HepG2 (cell line): Measurements from ENCODE around the gene TMEM231. TPM values are rescaled to one million over a fixed set of nuclear protein-coding genes. Genes with fewer than 3 reads are reported as not detected.

ENCODE experiments used
- ATAC-seq: fragments of 200-7000 bp; cut with Tn5 transposase; 3 replicates; pipeline ENCODE4 v1.9.1; 2020; ENCODE audit warnings: mild to moderate bottlenecking, moderate library complexity
- BruUV-seq: library from RNA; stranded (reverse); fragments of 400-500 nt; replicated peaks from 2 replicates; lab custom pipeline; 2021; lab: Mats Ljungman, UMichigan
- CTCF ChIA-PET: fragments of 300-600 bp; formaldehyde crosslinking; extraction: SDS; loops from one replicate; lab custom pipeline; 2021; ENCODE audit warnings: low total read pairs, inconsistent platforms, low intra/inter-chr PET ratio; lab: Yijun Ruan, JAX
- POLR2A ChIA-PET: fragments of 350-600 bp; sonication (Branson Sonifier 250); formaldehyde crosslinking; loops from one replicate; lab custom pipeline; 2020; ENCODE audit warnings: antibody characterized with exemption, inconsistent platforms; lab: Yijun Ruan, JAX
- DNase-seq: peaks from one replicate; pipeline ENCODE4 v3.0.0-alpha.2; 2015; ENCODE audit warnings: low spot score
- FAIRE-seq: peaks from 3 replicates; lab custom pipeline; 2011; peaks lifted over from hg19 to GRCh38; lab: Jason Lieb, UNC
- H2AFZ ChIP-seq: one replicate; pipeline ENCODE4 v1.6.1; 2011; ENCODE audit warnings: low read length, inconsistent platforms
- H3K27ac ChIP-seq: fragments of 300-600 bp; 3 replicates; pipeline ENCODE4 v1.8.0; 2011; ENCODE audit warnings: mixed run types, mild to moderate bottlenecking, mixed read lengths, low read length, inconsistent platforms; ENCODE audit not compliant: insufficient read depth; ENCODE audit errors: extremely low read length
- H3K27me3 ChIP-seq, 2 experiments: fragments of 200-600 bp in 1 of 2; 2 replicates in 1 of 2; 3 replicates in 1 of 2; pipeline versions ENCODE4 v1.6.0 to v1.8.0; 2011; ENCODE audit warnings: low read length in 2 of 2, mild to moderate bottlenecking in 2 of 2, moderate library complexity in 2 of 2, inconsistent platforms in 1 of 2; ENCODE audit not compliant: insufficient read depth in 2 of 2, control insufficient read depth in 1 of 2
- H3K36me3 ChIP-seq, 2 experiments: fragments of 200-600 bp in 1 of 2; replicated peaks in 1 of 2; 2 replicates in 1 of 2; 3 replicates in 1 of 2; pipeline versions ENCODE4 v1.5.1 to v1.8.0; 2011; ENCODE audit warnings: low read length in 2 of 2, inconsistent platforms in 1 of 2; ENCODE audit not compliant: insufficient read depth in 2 of 2, control insufficient read depth in 1 of 2
- H3K4me1 ChIP-seq: 2 replicates; pipeline ENCODE4 v1.5.1; 2012; ENCODE audit warnings: low read length, inconsistent platforms; ENCODE audit not compliant: insufficient read depth
- H3K4me2 ChIP-seq: 2 replicates; pipeline ENCODE4 v1.6.0; 2011; ENCODE audit warnings: low read depth, low read length, inconsistent platforms
- H3K4me3 ChIP-seq, 3 experiments: fragments of 200-600 bp in 1 of 3; sonication (generic), shearing (Covaris generic) in 1 of 3; replicated peaks in 1 of 3; 2 replicates each; pipeline ENCODE4 v1.5.1; 2011 to 2016; ENCODE audit warnings: low read length in 3 of 3, inconsistent platforms in 2 of 3, low read depth in 2 of 3, mild to moderate bottlenecking in 2 of 3, control low read depth in 1 of 3, mixed read lengths in 1 of 3; ENCODE audit not compliant: insufficient read depth in 1 of 3
- H3K79me2 ChIP-seq: one replicate; pipeline ENCODE4 v1.6.1; 2011; ENCODE audit warnings: low read length, inconsistent platforms; ENCODE audit not compliant: insufficient read depth
- H3K9ac ChIP-seq: 2 replicates; pipeline ENCODE4 v1.6.0; 2011; ENCODE audit warnings: mild to moderate bottlenecking, low read depth, low read length, inconsistent platforms; ENCODE audit not compliant: insufficient read depth
- H3K9me3 ChIP-seq: 2 replicates; pipeline ENCODE4 v1.5.1; 2012; ENCODE audit warnings: mild to moderate bottlenecking, low read length
- H4K20me1 ChIP-seq: 2 replicates; pipeline ENCODE4 v1.6.0; 2011; ENCODE audit warnings: inconsistent platforms, mild to moderate bottlenecking, low read length, moderate library complexity; ENCODE audit not compliant: insufficient read depth
- ARID4A ChIP-seq: sonication (generic); formaldehyde crosslinking; IDR thresholded peaks from 2 replicates; pipeline ENCODE4 v1.5.0; 2020; ENCODE audit warnings: mild to moderate bottlenecking, missing genetic modification reagents, borderline replicate concordance
- CREBL2 ChIP-seq: sonication (generic); formaldehyde crosslinking; IDR thresholded peaks from 2 replicates; pipeline ENCODE4 v1.8.1; 2023; ENCODE audit warnings: missing genetic modification reagents, mild to moderate bottlenecking, borderline replicate concordance
- TBL1XR1 ChIP-seq: fragments of 150-350 bp; IDR thresholded peaks from 2 replicates; pipeline ENCODE4 v1.6.1; 2014; ENCODE audit warnings: borderline replicate concordance, low read length; ENCODE audit not compliant: partially characterized antibody
- ZC3H13 ChIP-seq: sonication (generic); formaldehyde crosslinking; IDR thresholded peaks from 2 replicates; pipeline ENCODE4 v1.8.1; 2023; ENCODE audit warnings: mild to moderate bottlenecking, missing genetic modification reagents, moderate library complexity
- ZNF263 ChIP-seq: sonication (generic); formaldehyde crosslinking; IDR thresholded peaks from 2 replicates; pipeline ENCODE4 v1.4.0; 2020; ENCODE audit warnings: missing genetic modification reagents
- ZNF629 ChIP-seq: sonication (generic); formaldehyde crosslinking; conservative IDR thresholded peaks from 2 replicates; pipeline ENCODE4 v1.5.0; 2020; ENCODE audit warnings: missing genetic modification reagents
- WGBS: methylation state at CpG from one replicate; pipeline ENCODE4 v1.1.6; 2017; ENCODE audit warnings: low lambda C conversion rate; 5-methylcytosine and 5-hydroxymethylcytosine counted together
- in situ Hi-C: cut with HindIII; loops from 2 replicates; pipeline ENCODE4 v1.10.0; 2017; ENCODE audit warnings: low pct_unique_long_range_greater_than_20kb; ENCODE audit not compliant: extremely low pct_ligation_motif_present
- intact Hi-C: fragments of 100-400 bp; cut with micrococcal nuclease; formaldehyde crosslinking; loops from one replicate; pipeline ENCODE4 v1.10.0; 2022; ENCODE audit not compliant: unreplicated experiment
- polyA plus RNA-seq, 8 experiments: library from polyadenylated mRNA; depleted of rRNA in 3 of 8; stranded (reverse) in 7 of 8; unstranded in 1 of 8; fragments of >200 nt; fragmentation: Illumina TruSeq in 4 of 8; extraction: Trizol in 4 of 8; gene quantifications; 2 replicates each; pipeline versions ENCODE4 v1.2.1 to v1.2.3, GENCODE V29; 2011 to 2016; ENCODE audit warnings: low read depth in 4 of 8, missing spikeins in 1 of 8, mixed read lengths in 1 of 8; ENCODE audit not compliant: insufficient read depth in 1 of 8
- total RNA-seq, 5 experiments: library from RNA; depleted of rRNA; stranded (reverse); fragments of >200 nt; fragmentation: Illumina TruSeq; extraction: Trizol; gene quantifications; 2 replicates each; pipeline ENCODE4 v1.2.3, GENCODE V29; 2016; ENCODE audit warnings: low read depth in 1 of 5
- TF ChIP-seq, protein P1 (sequence below): sonication (generic); formaldehyde crosslinking; IDR thresholded peaks from 2 replicates; pipeline ENCODE4 v1.4.0; 2020; ENCODE audit warnings: missing genetic modification reagents

Gene TMEM231
- total and polyA plus RNA-seq, 2 of the 13 experiments (the other 11 are each of a cell fraction or from before 2014, with no cell fraction given) = 3.5 to 7.4 TPM

- FAIRE-seq (no peak), DNase-seq (no peak), ATAC-seq (no peak)
- Histone ChIP-seq H3K9me3 (no peaks in the 10 kb centered on the region), H3K36me3 (peaks cover 11 to 49% of the 10 kb centered on the region in 2 experiments), H3K4me1 (no peaks in the 10 kb centered on the region), H3K4me2 (no peak overlapping the region), H3K4me3 (no peak overlapping the region), H3K79me2 (no peaks in the 10 kb centered on the region), H3K9ac (no peak overlapping the region), H2AFZ (no peak overlapping the region), H3K27ac (no peak overlapping the region), H3K27me3 (no peaks in the 10 kb centered on the region), H4K20me1 (no peaks in the 10 kb centered on the region)
- BruUV-seq = no TSS peak
- ChIA-PET POLR2A (no interaction called here), CTCF (no interaction called here)
- WGBS = 97% methylated on average over 2 of the region's 2 CpGs
- in situ Hi-C loops = no loop called here
- intact Hi-C loops = no loop called here
- no peak for TF ChIP-seq CREBL2
- TF ChIP-seq, protein P1, sequence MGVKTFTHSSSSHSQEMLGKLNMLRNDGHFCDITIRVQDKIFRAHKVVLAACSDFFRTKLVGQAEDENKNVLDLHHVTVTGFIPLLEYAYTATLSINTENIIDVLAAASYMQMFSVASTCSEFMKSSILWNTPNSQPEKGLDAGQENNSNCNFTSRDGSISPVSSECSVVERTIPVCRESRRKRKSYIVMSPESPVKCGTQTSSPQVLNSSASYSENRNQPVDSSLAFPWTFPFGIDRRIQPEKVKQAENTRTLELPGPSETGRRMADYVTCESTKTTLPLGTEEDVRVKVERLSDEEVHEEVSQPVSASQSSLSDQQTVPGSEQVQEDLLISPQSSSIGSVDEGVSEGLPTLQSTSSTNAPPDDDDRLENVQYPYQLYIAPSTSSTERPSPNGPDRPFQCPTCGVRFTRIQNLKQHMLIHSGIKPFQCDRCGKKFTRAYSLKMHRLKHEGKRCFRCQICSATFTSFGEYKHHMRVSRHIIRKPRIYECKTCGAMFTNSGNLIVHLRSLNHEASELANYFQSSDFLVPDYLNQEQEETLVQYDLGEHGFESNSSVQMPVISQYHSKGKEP (CRISPR knock-in tag) = no peak
- TF ChIP-seq ZNF629 (CRISPR knock-in tag) = no peak
- no peak for TF ChIP-seq TBL1XR1
Measured at GRCh38 chr16:75578725-75579124, 22.7 kb upstream of the TMEM231 start.

GRCh38 chr16:75578212-75578611 is 22.2 kb upstream of the TMEM231 start:
- H3K4me3 ChIP-seq = no peak overlapping the region
- BruUV-seq = no TSS peak
- H3K36me3 ChIP-seq = peaks cover 12 to 54% of the 10 kb centered on the region in 2 experiments
- CTCF ChIA-PET = no interaction called here
- no peaks in the 10 kb centered on the region for H3K9me3 ChIP-seq
- H3K27me3 ChIP-seq = no peaks in the 10 kb centered on the region
- H3K9ac ChIP-seq = no peak overlapping the region
- no peak for ATAC-seq
- no peak for FAIRE-seq
- H3K27ac ChIP-seq = no peak overlapping the region
- in situ Hi-C loops (no loop called here), intact Hi-C loops (no loop called here)
- no peaks in the 10 kb centered on the region for H4K20me1 ChIP-seq
- POLR2A ChIA-PET = no interaction called here
- WGBS = 95% methylated on average over 7 of the region's 7 CpGs
- H3K4me1 ChIP-seq = no peaks in the 10 kb centered on the region
- H2AFZ ChIP-seq = no peak overlapping the region
- no peaks in the 10 kb centered on the region for H3K79me2 ChIP-seq
- DNase-seq = no peak
- H3K4me2 ChIP-seq = no peak overlapping the region
- TF ChIP-seq ZNF263 = no peak
- TF ChIP-seq ARID4A (CRISPR knock-in tag) = no peak
- TF ChIP-seq CREBL2 = no peak
- TF ChIP-seq ZC3H13 (CRISPR knock-in tag) = no peak
